Measurements from ENCODE around the gene CFAP300. TPM values are rescaled to one million over a fixed set of nuclear protein-coding genes. Genes with fewer than 3 reads are reported as not detected.

Gene CFAP300
- total RNA-seq, 1 experiment from 2014 or later, result 3.9 TPM

GRCh38 chr11:102119997-102120396 is 72.8 kb downstream of the CFAP300 start:
- intact Hi-C loops (cut with micrococcal nuclease), result loop anchor here (1.0 to 5.0 kb wide), 6 partner anchors 8 to 106 kb away; no protein-coding TSS in a partner anchor
- peak; percentile 19 for ATAC-seq

GRCh38 chr11:102120437-102120973 is 73.3 kb downstream of the CFAP300 start:
- TF ChIP-seq EZH2 (IDR thresholded peaks at IDR 0.05; ENCODE audit: low read length, unreplicated experiment), result no peak
- peak; percentile 39 for TF ChIP-seq CTCF (conservative IDR thresholded peaks at IDR 0.05; ENCODE audit: low read depth, low read length)
- CTCF ChIA-PET, result interaction anchor here (0.5 to 0.8 kb wide), 2 partner anchors 109 to 165 kb away, joined by 4 to 6 read pairs; no protein-coding TSS in a partner anchor
- peaks cover 11% of the 10 kb centered on the region; the same call in 1 of the 2 replicates for H3K36me3 ChIP-seq (ENCODE audit: low read depth, low read length)
- ATAC-seq (peak; percentile 60), DNase-seq (peak; percentile 96)
- peak overlapping the region; percentile 74 for H3K4me2 ChIP-seq (ENCODE audit: low read length)
- POLR2A ChIA-PET (ENCODE audit: unreplicated experiment), result interaction anchor here (0.5 to 0.6 kb wide), 2 partner anchors 9 to 243 kb away, joined by 3 to 6 read pairs; no protein-coding TSS in a partner anchor
- no peaks in the 10 kb centered on the region for H3K9me2 ChIP-seq (replicated peaks; ENCODE audit: low read length)
- peaks cover 21% of the 10 kb centered on the region for H3F3A ChIP-seq (ENCODE audit: low read length, unreplicated experiment)
- no peaks in the 10 kb centered on the region for H3K27me3 ChIP-seq (ENCODE audit: low read length)
- H3K9me3 ChIP-seq (ENCODE audit: low read length), result no peaks in the 10 kb centered on the region
- H2AFZ ChIP-seq (ENCODE audit: low read length), result no peak overlapping the region
- BruUV-seq (replicated peaks), result TSS peak; percentile 8
- peak overlapping the region; percentile 46 for H3K9ac ChIP-seq (ENCODE audit: low read length)
- peaks cover 92% of the 10 kb centered on the region for H3K79me2 ChIP-seq (ENCODE audit: low read length)
- peaks cover 66% of the 10 kb centered on the region for H3K4me1 ChIP-seq (ENCODE audit: insufficient read depth, low read length)
- H4K20me1 ChIP-seq (ENCODE audit: low read length), result no peaks in the 10 kb centered on the region
- peak overlapping the region; percentile 33 for H3K4me3 ChIP-seq (ENCODE audit: low read length)
- intact Hi-C loops (cut with micrococcal nuclease), result loop anchor here (1.0 to 5.0 kb wide), 6 partner anchors 8 to 106 kb away; no protein-coding TSS in a partner anchor
- H3K27ac ChIP-seq (ENCODE audit: low read length), result peak overlapping the region; percentile 72

More at GRCh38 chr11:102119997-102120396, 72.8 kb downstream of the CFAP300 start:
- Histone ChIP-seq H3K4me1 (ENCODE audit: insufficient read depth, low read length) (peaks cover 71% of the 10 kb centered on the region), H3K9me3 (ENCODE audit: low read length) (no peaks in the 10 kb centered on the region), H3F3A (ENCODE audit: low read length, unreplicated experiment) (peaks cover 21% of the 10 kb centered on the region), H2AFZ (ENCODE audit: low read length) (no peak overlapping the region), H3K79me2 (ENCODE audit: low read length) (peaks cover 92% of the 10 kb centered on the region), H3K36me3 (ENCODE audit: low read depth, low read length) (peaks cover 13% of the 10 kb centered on the region; the same call in 1 of the 2 replicates), H3K9ac (ENCODE audit: low read length) (peak overlapping the region; percentile 35), H3K4me2 (ENCODE audit: low read length) (peak overlapping the region; percentile 74), H4K20me1 (ENCODE audit: low read length) (no peaks in the 10 kb centered on the region), H3K27ac (ENCODE audit: low read length) (peak overlapping the region; percentile 72), H3K27me3 (ENCODE audit: low read length) (no peaks in the 10 kb centered on the region), H3K4me3 (ENCODE audit: low read length) (peak overlapping the region; percentile 33), H3K9me2 (replicated peaks; ENCODE audit: low read length) (no peaks in the 10 kb centered on the region)
- ChIA-PET CTCF (interaction anchor here (0.5 to 0.8 kb wide), 2 partner anchors 109 to 165 kb away, joined by 4 to 6 read pairs; no protein-coding TSS in a partner anchor), POLR2A (ENCODE audit: unreplicated experiment) (no interaction called here)
- BruUV-seq (replicated peaks), result no TSS peak
- peak; percentile 78 for DNase-seq
- TF ChIP-seq EZH2phosphoT487 (IDR thresholded peaks at IDR 0.05; ENCODE audit: borderline replicate concordance, low read length) (no peak), CTCF (conservative IDR thresholded peaks at IDR 0.05; ENCODE audit: low read depth, low read length) (no peak), EZH2 (IDR thresholded peaks at IDR 0.05; ENCODE audit: low read length, unreplicated experiment) (no peak)

GRCh38 chr11:102121329-102121728 is 74.1 kb downstream of the CFAP300 start:
- H3K4me3 ChIP-seq (ENCODE audit: low read length), result peak overlapping the region; percentile 33; the same call in 1 of the 2 replicates
- H3K4me1 ChIP-seq (ENCODE audit: insufficient read depth, low read length), result peaks cover 58% of the 10 kb centered on the region
- H3K27me3 ChIP-seq (ENCODE audit: low read length), result no peaks in the 10 kb centered on the region
- intact Hi-C loops (cut with micrococcal nuclease), result loop anchor here (2.0 to 5.0 kb wide), 2 partner anchors 17 to 36 kb away; no protein-coding TSS in a partner anchor
- H3K9me3 ChIP-seq (ENCODE audit: low read length), result no peaks in the 10 kb centered on the region
- H3K9me2 ChIP-seq (replicated peaks; ENCODE audit: low read length), result no peaks in the 10 kb centered on the region
- H3K79me2 ChIP-seq (ENCODE audit: low read length), result peaks cover 92% of the 10 kb centered on the region
- H2AFZ ChIP-seq (ENCODE audit: low read length), result no peak overlapping the region
- no peaks in the 10 kb centered on the region for H4K20me1 ChIP-seq (ENCODE audit: low read length)
- TF ChIP-seq EZH2 (IDR thresholded peaks at IDR 0.05; ENCODE audit: low read length, unreplicated experiment), result no peak
- no peak for TF ChIP-seq EZH2phosphoT487 (IDR thresholded peaks at IDR 0.05; ENCODE audit: borderline replicate concordance, low read length)
- no peak for TF ChIP-seq CTCF (conservative IDR thresholded peaks at IDR 0.05; ENCODE audit: low read depth, low read length)
- CTCF ChIA-PET, result no interaction called here
- BruUV-seq (replicated peaks), result no TSS peak
- H3K36me3 ChIP-seq (ENCODE audit: low read depth, low read length), result peaks cover 11% of the 10 kb centered on the region
- DNase-seq, result no peak
- ATAC-seq, result no peak
- peaks cover 21% of the 10 kb centered on the region for H3F3A ChIP-seq (ENCODE audit: low read length, unreplicated experiment)
- POLR2A ChIA-PET (ENCODE audit: unreplicated experiment), result interaction anchor here (0.6 kb wide), 1 partner anchor 10 kb away, joined by 6 read pairs; no protein-coding TSS in a partner anchor
- peak overlapping the region; percentile 74 for H3K4me2 ChIP-seq (ENCODE audit: low read length)
- peak overlapping the region; percentile 72 for H3K27ac ChIP-seq (ENCODE audit: low read length)
- H3K9ac ChIP-seq (ENCODE audit: low read length), result no peak overlapping the region

All from PC-3 (cell line).